ENCODE measurements around the gene ANGPTL8. TPM values are rescaled to one million over a fixed set of nuclear protein-coding genes. Genes with fewer than 3 reads are reported as not detected.

Gene ANGPTL8
- total and polyA plus RNA-seq, 2 experiments from 2014 or later, result 1.7 TPM; not detected in 1

DNA sequence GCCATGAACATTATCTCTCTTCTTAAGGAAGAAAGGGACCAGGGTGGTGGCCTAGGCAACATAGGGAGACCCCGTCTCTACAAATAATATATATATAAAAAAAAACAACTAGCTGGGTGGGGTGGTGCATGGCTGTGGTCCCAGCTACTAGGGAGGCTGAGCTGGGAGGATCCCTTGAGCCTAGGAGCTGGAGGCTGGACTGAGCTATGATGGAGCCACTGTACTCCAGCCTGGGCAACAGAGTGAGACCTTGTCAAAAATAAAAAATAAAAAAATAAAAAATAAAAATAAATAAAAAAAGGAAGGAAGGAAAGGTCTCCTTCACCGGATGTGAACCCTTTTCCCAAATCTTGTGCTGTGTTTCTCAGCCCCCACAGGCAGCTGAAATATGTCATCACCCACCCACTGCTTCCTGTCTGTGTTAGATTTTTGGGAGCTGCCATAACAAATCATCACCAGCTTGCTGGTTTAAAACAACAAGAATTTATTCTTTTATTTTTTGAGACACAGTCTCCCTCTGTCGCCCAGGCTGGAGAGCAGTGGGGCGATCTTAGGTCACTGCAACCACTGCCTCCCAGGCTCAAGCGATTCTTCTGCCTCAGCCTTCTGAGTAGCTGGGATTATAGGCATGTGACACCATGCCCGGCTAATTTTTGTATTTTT is 47.0 kb downstream of the ANGPTL8 start:
- no peak for TF ChIP-seq EZH2 (IDR thresholded peaks at IDR 0.05; ENCODE audit: insufficient read depth, poor library complexity, severe bottlenecking)
- no peak for TF ChIP-seq EZH2phosphoT487 (IDR thresholded peaks at IDR 0.05; ENCODE audit: insufficient read depth, low read depth)
- no peak overlapping the region for H3K27ac ChIP-seq
- H2AFZ ChIP-seq, result peak overlapping the region; percentile 48
- H3K4me2 ChIP-seq (ENCODE audit: unreplicated experiment), result peak overlapping the region; percentile 17
- no peaks in the 10 kb centered on the region for H3F3A ChIP-seq (ENCODE audit: insufficient read depth)
- H3K79me2 ChIP-seq (ENCODE audit: insufficient read depth), result no peaks in the 10 kb centered on the region
- H3K9me3 ChIP-seq (ENCODE audit: low read depth), result no peaks in the 10 kb centered on the region
- peak; percentile 49 for DNase-seq
- H3K9me2 ChIP-seq (ENCODE audit: insufficient read depth), result no peaks in the 10 kb centered on the region
- no peak overlapping the region for H3K4me3 ChIP-seq
- H3K9ac ChIP-seq, result no peak overlapping the region
- H3K27me3 ChIP-seq (replicated peaks; ENCODE audit: insufficient read depth), result no peaks in the 10 kb centered on the region
- no peaks in the 10 kb centered on the region for H4K20me1 ChIP-seq (ENCODE audit: insufficient read depth)
- H3K36me3 ChIP-seq (ENCODE audit: low read depth), result no peaks in the 10 kb centered on the region
- 28 to 31% methylated on average over 6 of the region's 6 CpGs for WGBS, 2 experiments (ENCODE audit: low coverage in 1 of 2, low lambda C conversion rate in 2 of 2, missing lambda C conversion rate in 2 of 2)
- H3K4me1 ChIP-seq (ENCODE audit: insufficient read depth), result peaks cover 11% of the 10 kb centered on the region; the same call in 1 of the 2 replicates
- in situ Hi-C loops (cut with MboI), result loop anchor here (25.0 kb wide), 1 partner anchor 176 kb away; no protein-coding TSS in a partner anchor

GRCh38 chr19:11288349-11288748 is 48.9 kb downstream of the ANGPTL8 start:
- Histone ChIP-seq H3K36me3 (ENCODE audit: low read depth) (no peaks in the 10 kb centered on the region), H2AFZ (no peak overlapping the region), H3K9me2 (ENCODE audit: insufficient read depth) (no peaks in the 10 kb centered on the region), H3K27me3 (replicated peaks; ENCODE audit: insufficient read depth) (no peaks in the 10 kb centered on the region), H3K9ac (no peak overlapping the region), H3K79me2 (ENCODE audit: insufficient read depth) (no peaks in the 10 kb centered on the region), H3K4me3 (no peak overlapping the region), H3F3A (ENCODE audit: insufficient read depth) (peaks cover 2% of the 10 kb centered on the region; the same call in 1 of the 2 replicates), H3K9me3 (ENCODE audit: low read depth) (no peaks in the 10 kb centered on the region), H3K4me1 (ENCODE audit: insufficient read depth) (peaks cover 14% of the 10 kb centered on the region), H4K20me1 (ENCODE audit: insufficient read depth) (no peaks in the 10 kb centered on the region), H3K27ac (no peak overlapping the region), H3K4me2 (ENCODE audit: unreplicated experiment) (no peak overlapping the region)
- WGBS, 2 experiments (ENCODE audit: low coverage in 1 of 2, low lambda C conversion rate in 2 of 2, missing lambda C conversion rate in 2 of 2), result 56 to 59% methylated on average over 7 of the region's 7 CpGs
- in situ Hi-C loops (cut with MboI), result loop anchor here (25.0 kb wide), 1 partner anchor 174 kb away; no protein-coding TSS in a partner anchor
- no peak for TF ChIP-seq EZH2 (IDR thresholded peaks at IDR 0.05; ENCODE audit: insufficient read depth, poor library complexity, severe bottlenecking)
- TF ChIP-seq EZH2phosphoT487 (IDR thresholded peaks at IDR 0.05; ENCODE audit: insufficient read depth, low read depth), result no peak
- peak; percentile 56 for DNase-seq

GRCh38 chr19:11290256-11290655 is 50.8 kb downstream of the ANGPTL8 start:
- Histone ChIP-seq H3K27ac (no peak overlapping the region), H3K4me3 (no peak overlapping the region), H3F3A (ENCODE audit: insufficient read depth) (peaks cover 4% of the 10 kb centered on the region; the same call in 1 of the 2 replicates), H3K36me3 (ENCODE audit: low read depth) (no peaks in the 10 kb centered on the region), H3K27me3 (replicated peaks; ENCODE audit: insufficient read depth) (no peaks in the 10 kb centered on the region), H2AFZ (no peak overlapping the region), H4K20me1 (ENCODE audit: insufficient read depth) (no peaks in the 10 kb centered on the region), H3K9me2 (ENCODE audit: insufficient read depth) (no peaks in the 10 kb centered on the region), H3K9me3 (ENCODE audit: low read depth) (no peaks in the 10 kb centered on the region), H3K9ac (no peak overlapping the region), H3K79me2 (ENCODE audit: insufficient read depth) (no peaks in the 10 kb centered on the region), H3K4me1 (ENCODE audit: insufficient read depth) (peaks cover 17% of the 10 kb centered on the region), H3K4me2 (ENCODE audit: unreplicated experiment) (no peak overlapping the region)
- no peak for DNase-seq
- WGBS, 2 experiments (ENCODE audit: low coverage in 1 of 2, low lambda C conversion rate in 2 of 2, missing lambda C conversion rate in 2 of 2), result 63 to 67% methylated on average over 4 of the region's 4 CpGs
- TF ChIP-seq EZH2 (IDR thresholded peaks at IDR 0.05; ENCODE audit: insufficient read depth, poor library complexity, severe bottlenecking) (no peak), EZH2phosphoT487 (IDR thresholded peaks at IDR 0.05; ENCODE audit: insufficient read depth, low read depth) (no peak)
- in situ Hi-C loops (cut with MboI), result loop anchor here (25.0 kb wide), 1 partner anchor 172 kb away; no protein-coding TSS in a partner anchor

- H3K9me2 ChIP-seq (ENCODE audit: insufficient read depth), result no peaks in the 10 kb centered on the region
- H3K4me1 ChIP-seq (ENCODE audit: insufficient read depth), result peaks cover 13% of the 10 kb centered on the region
- TF ChIP-seq EZH2phosphoT487 (IDR thresholded peaks at IDR 0.05; ENCODE audit: insufficient read depth, low read depth) (no peak), EZH2 (IDR thresholded peaks at IDR 0.05; ENCODE audit: insufficient read depth, poor library complexity, severe bottlenecking) (no peak)
- H3K27me3 ChIP-seq (replicated peaks; ENCODE audit: insufficient read depth), result no peaks in the 10 kb centered on the region
- no peak overlapping the region for H3K9ac ChIP-seq
- no peaks in the 10 kb centered on the region for H4K20me1 ChIP-seq (ENCODE audit: insufficient read depth)
- H3K36me3 ChIP-seq (ENCODE audit: low read depth), result no peaks in the 10 kb centered on the region
- no peaks in the 10 kb centered on the region for H3K9me3 ChIP-seq (ENCODE audit: low read depth)
- no peak overlapping the region for H3K27ac ChIP-seq
- peaks cover 6% of the 10 kb centered on the region for H3F3A ChIP-seq (ENCODE audit: insufficient read depth)
- no peaks in the 10 kb centered on the region for H3K79me2 ChIP-seq (ENCODE audit: insufficient read depth)
- no peak overlapping the region for H3K4me3 ChIP-seq
- H3K4me2 ChIP-seq (ENCODE audit: unreplicated experiment), result no peak overlapping the region
- DNase-seq, result no peak
- 92 to 93% methylated on average over 7 of the region's 7 CpGs for WGBS, 2 experiments (ENCODE audit: low coverage in 1 of 2, low lambda C conversion rate in 2 of 2, missing lambda C conversion rate in 2 of 2)
- H2AFZ ChIP-seq, result no peak overlapping the region
- in situ Hi-C loops (cut with MboI), result loop anchor here (25.0 kb wide), 1 partner anchor 171 kb away; no protein-coding TSS in a partner anchor
Measured at GRCh38 chr19:11291415-11291814, 52.0 kb downstream of the ANGPTL8 start.

Other genes starting within 250 kb of the ANGPTL8 start
- 13.8 and 29.6 TPM in 2 replicates for gene LDLR, start 150.2 kb upstream of the ANGPTL8 start, total RNA-seq (2014; rRNA removed; shearing (Covaris generic))
- 13.8 and 14.6 TPM in 2 replicates for gene LDLR, start 150.2 kb upstream of the ANGPTL8 start, polyA plus RNA-seq (2016; fragmentation: Nextera tagmentation; extraction: Ambion mirVana)
- 9.5 and 19.8 TPM in 2 replicates for gene SPC24, start 83.8 kb upstream of the ANGPTL8 start, total RNA-seq (2014; rRNA removed; shearing (Covaris generic))
- gene SPC24, start 83.8 kb upstream of the ANGPTL8 start, polyA plus RNA-seq (2016; fragmentation: Nextera tagmentation; extraction: Ambion mirVana), result 14.8 and 16.2 TPM in 2 replicates
- 215 and 278 TPM in 2 replicates for gene KANK2, start 42.1 kb upstream of the ANGPTL8 start, total RNA-seq (2014; rRNA removed; shearing (Covaris generic))
- gene KANK2, start 42.1 kb upstream of the ANGPTL8 start, polyA plus RNA-seq (2016; fragmentation: Nextera tagmentation; extraction: Ambion mirVana), result 76.3 and 77.1 TPM in 2 replicates
- 10.7 and 13.9 TPM in 2 replicates for gene DOCK6, start 22.9 kb downstream of the ANGPTL8 start, total RNA-seq (2014; rRNA removed; shearing (Covaris generic))
- 11.8 and 17.7 TPM in 2 replicates for gene DOCK6, start 22.9 kb downstream of the ANGPTL8 start, polyA plus RNA-seq (2016; fragmentation: Nextera tagmentation; extraction: Ambion mirVana)
- gene TSPAN16, start 56.5 kb downstream of the ANGPTL8 start, total RNA-seq (2014; rRNA removed; shearing (Covaris generic)), result not detected in 2 replicates
- not detected in 2 replicates for gene TSPAN16, start 56.5 kb downstream of the ANGPTL8 start, polyA plus RNA-seq (2016; fragmentation: Nextera tagmentation; extraction: Ambion mirVana)
- 5.1 and 9.0 TPM in 2 replicates for gene RAB3D, start 100.0 kb downstream of the ANGPTL8 start, total RNA-seq (2014; rRNA removed; shearing (Covaris generic))
- 3.7 and 4.3 TPM in 2 replicates for gene RAB3D, start 100.0 kb downstream of the ANGPTL8 start, polyA plus RNA-seq (2016; fragmentation: Nextera tagmentation; extraction: Ambion mirVana)
- gene TMEM205, start 106.6 kb downstream of the ANGPTL8 start, total RNA-seq (2014; rRNA removed; shearing (Covaris generic)), result 66.1 and 152 TPM in 2 replicates
- gene TMEM205, start 106.6 kb downstream of the ANGPTL8 start, polyA plus RNA-seq (2016; fragmentation: Nextera tagmentation; extraction: Ambion mirVana), result 84.6 and 90.1 TPM in 2 replicates
- gene CCDC159, start 106.9 kb downstream of the ANGPTL8 start, total RNA-seq (2014; rRNA removed; shearing (Covaris generic)), result 8.5 and 11.6 TPM in 2 replicates
- gene CCDC159, start 106.9 kb downstream of the ANGPTL8 start, polyA plus RNA-seq (2016; fragmentation: Nextera tagmentation; extraction: Ambion mirVana), result 11.4 and 16.5 TPM in 2 replicates
- gene PLPPR2, start 115.8 kb downstream of the ANGPTL8 start, total RNA-seq (2014; rRNA removed; shearing (Covaris generic)), result 39.7 and 67.8 TPM in 2 replicates
- gene PLPPR2, start 115.8 kb downstream of the ANGPTL8 start, polyA plus RNA-seq (2016; fragmentation: Nextera tagmentation; extraction: Ambion mirVana), result 52.0 TPM in 2 replicates
- gene SWSAP1, start 135.0 kb downstream of the ANGPTL8 start, total RNA-seq (2014; rRNA removed; shearing (Covaris generic)), result 0.32 TPM in 1 of 2 replicates, not detected in the other
- gene SWSAP1, start 135.0 kb downstream of the ANGPTL8 start, polyA plus RNA-seq (2016; fragmentation: Nextera tagmentation; extraction: Ambion mirVana), result 1.3 and 1.4 TPM in 2 replicates
- 4.4 and 7.0 TPM in 2 replicates for gene EPOR, start 144.7 kb downstream of the ANGPTL8 start, total RNA-seq (2014; rRNA removed; shearing (Covaris generic))
- 4.3 and 4.7 TPM in 2 replicates for gene EPOR, start 144.7 kb downstream of the ANGPTL8 start, polyA plus RNA-seq (2016; fragmentation: Nextera tagmentation; extraction: Ambion mirVana)
- 0.54 and 5.9 TPM in 2 replicates for gene RGL3, start 179.7 kb downstream of the ANGPTL8 start, total RNA-seq (2014; rRNA removed; shearing (Covaris generic))
- 0.43 and 1.4 TPM in 2 replicates for gene RGL3, start 179.7 kb downstream of the ANGPTL8 start, polyA plus RNA-seq (2016; fragmentation: Nextera tagmentation; extraction: Ambion mirVana)
- 0.54 TPM in 1 of 2 replicates, not detected in the other for gene ODAD3, start 195.5 kb downstream of the ANGPTL8 start, total RNA-seq (2014; rRNA removed; shearing (Covaris generic))
- gene ODAD3, start 195.5 kb downstream of the ANGPTL8 start, polyA plus RNA-seq (2016; fragmentation: Nextera tagmentation; extraction: Ambion mirVana), result 0.44 and 0.95 TPM in 2 replicates
- 118 and 142 TPM in 2 replicates for gene PRKCSH, start 196.0 kb downstream of the ANGPTL8 start, total RNA-seq (2014; rRNA removed; shearing (Covaris generic))
- 94.1 and 104 TPM in 2 replicates for gene PRKCSH, start 196.0 kb downstream of the ANGPTL8 start, polyA plus RNA-seq (2016; fragmentation: Nextera tagmentation; extraction: Ambion mirVana)
- gene ELAVL3, start 241.4 kb downstream of the ANGPTL8 start, total RNA-seq (2014; rRNA removed; shearing (Covaris generic)), result not detected in 2 replicates
- gene ELAVL3, start 241.4 kb downstream of the ANGPTL8 start, polyA plus RNA-seq (2016; fragmentation: Nextera tagmentation; extraction: Ambion mirVana), result not detected in 2 replicates